Uterus (tissue), 2 donors: Measurements from ENCODE around the gene C4A.

Source experiments
- POLR2A ChIP-seq, 2 donors: fragments of 450-650 bp; IDR thresholded peaks; one replicate each; pipeline ENCODE4 v1.6.1; 2016; ENCODE audit warnings: antibody characterized with exemption in 2 of 2, mild to moderate bottlenecking in 1 of 2, moderate library complexity in 1 of 2
- TF ChIP-seq, protein P1 (sequence below), 4 experiments: fragments of 200-600 bp in 2 of 4; fragments of 450-650 bp in 2 of 4; sonication (generic) in 2 of 4; IDR thresholded peaks; one replicate each; pipeline ENCODE4 v1.5.1; 2016 to 2019; ENCODE audit warnings: antibody characterized with exemption in 4 of 4, mild to moderate bottlenecking in 2 of 4, moderate library complexity in 1 of 4

DNA sequence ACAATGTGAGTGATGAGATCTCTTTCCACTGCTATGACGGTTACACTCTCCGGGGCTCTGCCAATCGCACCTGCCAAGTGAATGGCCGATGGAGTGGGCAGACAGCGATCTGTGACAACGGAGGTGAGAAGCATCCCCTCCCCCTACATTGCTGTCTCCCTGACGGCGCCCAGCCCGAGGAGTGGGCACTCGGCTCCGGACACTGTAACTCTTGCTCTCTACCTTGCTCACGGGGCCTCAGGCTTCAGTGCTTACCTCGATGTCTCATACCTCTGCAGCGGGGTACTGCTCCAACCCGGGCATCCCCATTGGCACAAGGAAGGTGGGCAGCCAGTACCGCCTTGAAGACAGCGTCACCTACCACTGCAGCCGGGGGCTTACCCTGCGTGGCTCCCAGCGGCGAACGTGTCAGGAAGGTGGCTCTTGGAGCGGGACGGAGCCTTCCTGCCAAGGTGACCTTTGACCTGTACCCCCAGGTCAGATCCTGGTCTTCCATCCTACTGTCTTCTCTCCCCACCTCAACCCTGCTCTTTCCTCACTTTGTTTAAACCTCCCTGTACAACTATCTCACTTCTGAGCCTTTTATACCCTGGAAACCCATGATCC, 34.7 kb upstream of the C4A start:
- TF ChIP-seq, protein P1, sequence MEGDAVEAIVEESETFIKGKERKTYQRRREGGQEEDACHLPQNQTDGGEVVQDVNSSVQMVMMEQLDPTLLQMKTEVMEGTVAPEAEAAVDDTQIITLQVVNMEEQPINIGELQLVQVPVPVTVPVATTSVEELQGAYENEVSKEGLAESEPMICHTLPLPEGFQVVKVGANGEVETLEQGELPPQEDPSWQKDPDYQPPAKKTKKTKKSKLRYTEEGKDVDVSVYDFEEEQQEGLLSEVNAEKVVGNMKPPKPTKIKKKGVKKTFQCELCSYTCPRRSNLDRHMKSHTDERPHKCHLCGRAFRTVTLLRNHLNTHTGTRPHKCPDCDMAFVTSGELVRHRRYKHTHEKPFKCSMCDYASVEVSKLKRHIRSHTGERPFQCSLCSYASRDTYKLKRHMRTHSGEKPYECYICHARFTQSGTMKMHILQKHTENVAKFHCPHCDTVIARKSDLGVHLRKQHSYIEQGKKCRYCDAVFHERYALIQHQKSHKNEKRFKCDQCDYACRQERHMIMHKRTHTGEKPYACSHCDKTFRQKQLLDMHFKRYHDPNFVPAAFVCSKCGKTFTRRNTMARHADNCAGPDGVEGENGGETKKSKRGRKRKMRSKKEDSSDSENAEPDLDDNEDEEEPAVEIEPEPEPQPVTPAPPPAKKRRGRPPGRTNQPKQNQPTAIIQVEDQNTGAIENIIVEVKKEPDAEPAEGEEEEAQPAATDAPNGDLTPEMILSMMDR (IDR thresholded peaks at IDR 0.05), result no peak
- no peak for TF ChIP-seq POLR2A (IDR thresholded peaks at IDR 0.05)
